Measurements from ENCODE around the gene TGFB1I1. TPM values are rescaled to one million over a fixed set of nuclear protein-coding genes. Genes with fewer than 3 reads are reported as not detected.

Gene TGFB1I1
- total and polyA plus RNA-seq, 2 of the 4 experiments (the other 2 are of a cell fraction) = 24.9 to 128 TPM

DNA sequence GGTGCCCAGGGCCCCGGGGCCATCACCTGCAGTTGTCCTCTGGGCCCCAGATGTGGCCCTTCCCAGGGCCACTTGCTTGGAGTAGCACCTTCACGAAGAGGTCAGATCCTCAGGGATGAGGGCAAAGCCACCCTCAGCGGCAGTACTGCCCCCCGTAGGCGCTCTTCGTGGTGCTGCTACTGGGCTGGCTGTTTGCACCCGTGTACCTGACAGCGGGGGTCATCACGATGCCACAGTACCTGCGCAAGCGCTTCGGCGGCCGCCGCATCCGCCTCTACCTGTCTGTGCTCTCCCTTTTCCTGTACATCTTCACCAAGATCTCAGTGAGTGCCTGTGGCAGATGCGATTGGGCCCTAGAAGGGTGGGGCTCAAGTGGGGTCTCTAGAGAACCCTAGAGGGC is 13.6 kb downstream of the TGFB1I1 start:
- intact Hi-C loops (cut with micrococcal nuclease) (no loop called here), dilution Hi-C loops (cut with HindIII; ENCODE audit: low sequenced_read_pairs, unreplicated experiment) (no loop called here), in situ Hi-C loops (cut with MboI; ENCODE audit: low sequenced_read_pairs) (no loop called here)
- H2BK5ac ChIP-seq (ENCODE audit: low read depth, low read length, poor library complexity, severe bottlenecking) = no peak overlapping the region
- no peak overlapping the region for H4K5ac ChIP-seq (ENCODE audit: low read depth, low read length)
- no peak overlapping the region for H2BK15ac ChIP-seq (ENCODE audit: low read depth, low read length)
- ChIA-PET POLR2A (ENCODE audit: unreplicated experiment) (no interaction called here), CTCF (no interaction called here)
- ATAC-seq (ENCODE audit: low read depth) = no peak
- no peaks in the 10 kb centered on the region for H3K79me1 ChIP-seq (ENCODE audit: low read depth in 1 of 2, low read length in 2 of 2)
- peaks cover 4% of the 10 kb centered on the region for H3K9me1 ChIP-seq (ENCODE audit: insufficient read depth, low read length)
- no peak overlapping the region for H3K27ac ChIP-seq (ENCODE audit: insufficient read depth, low read length)
- peaks cover 6% of the 10 kb centered on the region; the same call in 1 of the 2 replicates for H3K4me1 ChIP-seq (ENCODE audit: control insufficient read depth, insufficient read depth, low read length)
- no peak overlapping the region for H3K9ac ChIP-seq (ENCODE audit: low read depth, low read length)
- peaks cover 7% of the 10 kb centered on the region; the same call in 1 of the 2 replicates for H3K27me3 ChIP-seq (ENCODE audit: control insufficient read depth, insufficient read depth, low read length)
- H3K18ac ChIP-seq (ENCODE audit: low read depth, low read length) = no peak overlapping the region
- WGBS, 2 experiments (ENCODE audit: extremely low coverage in 2 of 2, insufficient read length in 1 of 2) = no CpG with 5 or more reads among the region's 17 CpGs
- no peak overlapping the region for H2AK5ac ChIP-seq (ENCODE audit: low read depth, low read length)
- H3K23ac ChIP-seq (ENCODE audit: low read depth, low read length) = no peak overlapping the region
- no peak overlapping the region for H3K4me3 ChIP-seq (ENCODE audit: insufficient read depth, low read depth, low read length)
- no peak overlapping the region for H4K91ac ChIP-seq (ENCODE audit: insufficient read depth, low read depth, low read length)
- BruUV-seq (replicated peaks) = no TSS peak
- H3K4ac ChIP-seq (ENCODE audit: low read depth, low read length) = no peak overlapping the region
- H4K8ac ChIP-seq (ENCODE audit: low read depth in 2 of 2, low read length in 2 of 2) = no peak overlapping the region
- H2BK20ac ChIP-seq (ENCODE audit: low read depth, low read length) = no peak overlapping the region
- H2BK120ac ChIP-seq (ENCODE audit: low read depth, low read length) = no peak overlapping the region
- H3K36me3 ChIP-seq (ENCODE audit: control insufficient read depth, insufficient read depth, low read length) = peaks cover 7% of the 10 kb centered on the region; the same call in 1 of the 2 replicates
- H3K56ac ChIP-seq (ENCODE audit: extremely low read depth, insufficient read depth, low read length) = no peak overlapping the region
- DNase-seq = no peak
- TF ChIP-seq SMC3 (IDR thresholded peaks at IDR 0.05; ENCODE audit: low read depth, low read length) = no peak
- no peak for TF ChIP-seq CHD1 (IDR thresholded peaks at IDR 0.05; ENCODE audit: low read depth, low read length)
- TF ChIP-seq BHLHE40 (IDR thresholded peaks at IDR 0.05; ENCODE audit: low read depth, low read length) = no peak
- no peak for TF ChIP-seq MXI1 (IDR thresholded peaks at IDR 0.05; ENCODE audit: borderline replicate concordance, low read depth, low read length)
- no peak for TF ChIP-seq MAFK (IDR thresholded peaks at IDR 0.05; ENCODE audit: low read depth, low read length)
- TF ChIP-seq MAZ (IDR thresholded peaks at IDR 0.05; ENCODE audit: borderline replicate concordance, low read depth, low read length) = no peak
- no peak for TF ChIP-seq RCOR1 (IDR thresholded peaks at IDR 0.05; ENCODE audit: insufficient replicate concordance, low read length)
- TF ChIP-seq, protein P1, sequence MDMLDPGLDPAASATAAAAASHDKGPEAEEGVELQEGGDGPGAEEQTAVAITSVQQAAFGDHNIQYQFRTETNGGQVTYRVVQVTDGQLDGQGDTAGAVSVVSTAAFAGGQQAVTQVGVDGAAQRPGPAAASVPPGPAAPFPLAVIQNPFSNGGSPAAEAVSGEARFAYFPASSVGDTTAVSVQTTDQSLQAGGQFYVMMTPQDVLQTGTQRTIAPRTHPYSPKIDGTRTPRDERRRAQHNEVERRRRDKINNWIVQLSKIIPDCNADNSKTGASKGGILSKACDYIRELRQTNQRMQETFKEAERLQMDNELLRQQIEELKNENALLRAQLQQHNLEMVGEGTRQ (IDR thresholded peaks at IDR 0.05; ENCODE audit: low read depth, low read length) = no peak
- TF ChIP-seq, protein P2, sequence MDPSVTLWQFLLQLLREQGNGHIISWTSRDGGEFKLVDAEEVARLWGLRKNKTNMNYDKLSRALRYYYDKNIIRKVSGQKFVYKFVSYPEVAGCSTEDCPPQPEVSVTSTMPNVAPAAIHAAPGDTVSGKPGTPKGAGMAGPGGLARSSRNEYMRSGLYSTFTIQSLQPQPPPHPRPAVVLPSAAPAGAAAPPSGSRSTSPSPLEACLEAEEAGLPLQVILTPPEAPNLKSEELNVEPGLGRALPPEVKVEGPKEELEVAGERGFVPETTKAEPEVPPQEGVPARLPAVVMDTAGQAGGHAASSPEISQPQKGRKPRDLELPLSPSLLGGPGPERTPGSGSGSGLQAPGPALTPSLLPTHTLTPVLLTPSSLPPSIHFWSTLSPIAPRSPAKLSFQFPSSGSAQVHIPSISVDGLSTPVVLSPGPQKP (IDR thresholded peaks at IDR 0.05; ENCODE audit: borderline replicate concordance, low read depth, low read length) = no peak
- no peak for TF ChIP-seq CEBPB (IDR thresholded peaks at IDR 0.05; ENCODE audit: low read depth, low read length)
- TF ChIP-seq CTCF (conservative IDR thresholded peaks at IDR 0.05; ENCODE audit: low read depth, low read length) = no peak
- TF ChIP-seq RAD21 (IDR thresholded peaks at IDR 0.05; ENCODE audit: low read length) = no peak
- TF ChIP-seq FOS (IDR thresholded peaks at IDR 0.05; ENCODE audit: low read depth, low read length) = no peak
- TF ChIP-seq POLR2A (IDR thresholded peaks at IDR 0.05; ENCODE audit: low read depth, low read length) = no peak
- no peak overlapping the region for H3K14ac ChIP-seq (replicated peaks; ENCODE audit: low read depth, low read length)
- H4K20me1 ChIP-seq (ENCODE audit: insufficient read depth, low read length) = peaks cover 3% of the 10 kb centered on the region; the same call in 1 of the 2 replicates
- H2AFZ ChIP-seq (replicated peaks; ENCODE audit: low read length, poor library complexity) = no peak overlapping the region
- H3K9me3 ChIP-seq (ENCODE audit: control insufficient read depth, insufficient read depth, low read length) = no peaks in the 10 kb centered on the region
- no peak overlapping the region for H2AK9ac ChIP-seq (replicated peaks; ENCODE audit: low read depth, low read length, poor library complexity)
- no peak overlapping the region for H3K4me2 ChIP-seq (ENCODE audit: low read depth, low read length)
